ENCODE data around the gene ATAD3A.

GRCh38 chr1:1510912-1511532 is 940 bp upstream of the ATAD3A start:
- TF ChIP-seq MAFK (IDR thresholded peaks at IDR 0.05; ENCODE audit: low read length) (no peak), ASH1L (IDR thresholded peaks at IDR 0.05; ENCODE audit: borderline replicate concordance, low read depth, partially characterized antibody) (no peak), POLR2AphosphoS5 (IDR thresholded peaks at IDR 0.05; ENCODE audit: control insufficient read depth, insufficient read depth, low read depth, low read length) (peak; percentile 53; the same call in 1 of the 2 replicates), MAFF (IDR thresholded peaks at IDR 0.05; ENCODE audit: low read length) (no peak), MYNN (IDR thresholded peaks at IDR 0.05) (no peak), MYNN (CRISPR knock-in tag; IDR thresholded peaks at IDR 0.05) (no peak), RBFOX2 (IDR thresholded peaks at IDR 0.05; ENCODE audit: low read depth, low read length) (no peak), ZNF408 (CRISPR knock-in tag; IDR thresholded peaks at IDR 0.05; ENCODE audit: low read depth) (no peak), ZBTB17 (CRISPR knock-in tag; IDR thresholded peaks at IDR 0.05) (no peak), POLR2A (conservative IDR thresholded peaks at IDR 0.05) (no peak), ZNF449 (CRISPR knock-in tag; IDR thresholded peaks at IDR 0.05) (no peak), SOX6 (IDR thresholded peaks at IDR 0.05) (no peak), CHCHD3 (CRISPR knock-in tag; IDR thresholded peaks at IDR 0.05) (no peak)

Measured in K562 (cell line).